Transverse colon (tissue), 3 donors: ENCODE results near the gene HSBP1L1.

ENCODE experiments used
- CTCF ChIP-seq, 5 experiments: fragments of 200-600 bp in 3 of 5; fragments of 450-650 bp in 2 of 5; sonication (generic) in 3 of 5; IDR thresholded peaks; 1 replicate in 2 of 5; 2 replicates in 3 of 5; pipeline ENCODE4 v1.5.1; 2016 to 2017; ENCODE audit warnings: antibody characterized with exemption in 5 of 5, inconsistent platforms in 3 of 5, mild to moderate bottlenecking in 2 of 5, moderate library complexity in 1 of 5
- POLR2A ChIP-seq: fragments of 450-650 bp; IDR thresholded peaks from one replicate; pipeline ENCODE4 v1.6.1; 2016; ENCODE audit warnings: antibody characterized with exemption, mild to moderate bottlenecking, moderate library complexity

DNA sequence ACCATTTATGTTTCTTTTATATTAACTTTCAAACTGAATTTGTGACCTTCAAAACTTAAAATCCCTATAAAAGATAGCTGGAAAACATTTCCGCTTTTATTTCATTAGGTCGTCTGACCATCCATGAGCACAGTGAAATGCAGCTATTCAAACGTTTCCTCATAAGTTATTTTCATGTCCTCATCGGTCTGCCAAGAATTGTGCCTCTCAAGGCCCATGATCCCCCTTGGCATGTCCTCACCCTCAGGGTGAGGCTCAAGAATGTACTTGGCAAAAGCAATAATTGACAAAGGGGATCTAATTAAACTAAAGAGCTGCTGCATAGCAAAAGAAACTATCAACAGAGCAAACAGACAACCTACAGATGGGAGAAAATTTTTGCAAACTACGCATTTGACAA, 25.3 kb upstream of the HSBP1L1 start:
- TF ChIP-seq CTCF (IDR thresholded peaks at IDR 0.05) (no peak), POLR2A (no peak)
